HG03103 (cell line): ENCODE measurements around the gene AKAP11.
A peak's percentile ranks its signal among the peaks of the same experiment; 100 is the strongest.
"Not testable (repeated sequence)": the region's sequence is repeated elsewhere in the genome, so short reads cannot be mapped to it uniquely, and the experiment has no call there.

Experiments used
- ATAC-seq: cut with Tn5 transposase; IDR thresholded peaks from one replicate; pipeline ENCODE4 v1.9.1; 2021; ENCODE audit warnings: low read depth; ENCODE audit not compliant: unreplicated experiment

The AKAP11 gene

DNA sequence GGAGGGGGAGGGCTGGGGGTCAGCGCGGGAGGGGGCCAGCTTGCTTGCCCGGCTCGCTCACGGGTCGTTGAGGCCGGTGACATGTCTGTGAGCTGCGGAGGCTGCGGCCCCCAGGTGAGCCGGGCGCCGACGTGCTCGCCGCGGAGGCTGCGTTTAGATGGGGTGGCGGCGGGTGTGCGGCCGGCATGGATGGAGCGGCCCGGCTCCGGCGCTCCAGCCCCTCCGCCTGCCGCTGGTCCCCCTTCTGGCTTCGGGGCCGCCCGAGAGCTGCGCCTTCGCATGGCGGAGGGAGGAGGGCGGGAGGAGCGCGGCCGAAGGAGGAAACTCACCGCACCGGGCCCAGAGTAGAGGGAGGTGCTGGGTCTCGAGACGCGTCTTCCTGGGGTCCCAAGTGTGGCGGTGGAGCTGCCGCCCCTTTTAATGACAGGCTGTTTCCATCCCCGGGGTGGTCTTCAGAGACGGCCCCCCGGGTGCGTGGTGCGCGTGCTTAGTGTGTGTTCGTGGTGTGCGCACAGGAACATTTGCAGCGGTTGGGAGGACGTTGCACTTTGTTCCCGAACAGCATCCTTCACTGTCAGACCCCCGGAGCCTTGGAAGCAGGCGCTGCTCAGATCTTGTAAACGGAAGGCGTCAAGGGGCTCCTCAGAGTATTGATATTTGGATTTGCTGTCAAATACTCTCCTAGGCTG is at the start of gene AKAP11:
Gene AKAP11, plus strand, starts transcription at position 38 of the 689 bp plus-strand sequence. CDS start 14,197 bp downstream, outside the sequence.
- ATAC-seq, result peak; percentile 16

DNA sequence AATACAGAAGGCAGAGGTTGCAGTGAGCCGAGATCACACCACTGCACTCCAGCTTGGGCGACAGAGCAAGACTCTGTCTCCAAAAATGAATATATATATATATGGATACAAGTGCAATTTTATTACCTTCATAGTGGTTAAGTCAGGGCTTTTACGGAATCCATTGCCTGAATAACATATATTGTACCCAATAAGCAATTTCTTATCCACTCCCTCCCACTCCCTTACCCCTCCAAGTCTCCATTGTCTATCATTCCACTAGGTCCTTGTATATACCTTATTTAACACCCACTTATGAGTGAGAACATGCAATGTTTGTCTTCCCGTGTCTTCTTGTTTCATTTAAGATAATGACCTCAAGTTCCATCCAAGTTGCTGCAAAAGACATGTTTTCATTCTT is 48.3 kb upstream of the AKAP11 start:
- ATAC-seq, result no peak

DNA sequence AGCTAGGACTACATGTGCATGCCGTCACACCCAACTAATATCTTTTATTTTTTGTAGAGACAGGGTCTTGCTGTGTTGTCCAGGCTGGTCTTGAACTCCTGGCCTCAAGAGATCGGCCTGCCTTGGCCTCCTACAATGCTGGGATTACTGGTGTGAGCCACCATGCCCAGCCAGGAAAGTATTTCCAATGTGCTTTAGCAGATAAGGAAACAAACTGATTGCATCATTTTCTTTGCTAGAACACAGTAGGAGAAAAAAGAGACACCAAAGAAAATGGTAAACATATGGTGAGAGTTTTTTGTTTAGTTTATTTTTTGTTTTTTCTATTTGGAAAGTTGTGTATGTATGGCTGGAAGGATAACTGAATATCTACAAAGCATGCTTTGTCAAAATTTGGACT is 46.9 kb upstream of the AKAP11 start:
- no peak for ATAC-seq

- ATAC-seq, result not testable (repeated sequence)
Measured at GRCh38 chr13:42226759-42227158, 45.2 kb upstream of the AKAP11 start.

DNA sequence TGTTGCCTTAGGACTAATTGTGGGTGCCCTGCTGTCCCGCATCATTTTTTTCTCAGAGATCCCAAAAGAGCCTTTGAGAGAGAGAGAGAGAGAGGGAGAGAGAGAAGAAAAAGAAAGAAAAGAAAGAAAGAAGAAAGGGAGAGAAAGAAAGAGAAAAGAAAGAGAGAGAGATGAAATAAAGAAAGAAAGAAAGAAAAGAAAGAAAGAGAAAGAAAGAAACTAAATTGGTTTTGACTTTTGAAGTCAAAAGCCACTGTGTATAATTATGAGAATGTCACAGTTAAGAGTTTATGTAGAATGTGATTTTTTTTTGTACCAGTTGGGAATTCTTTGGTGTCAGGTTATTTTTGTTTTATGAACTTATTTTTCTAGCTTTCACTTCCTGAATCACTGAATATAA is 43.4 kb upstream of the AKAP11 start:
- no peak for ATAC-seq

GRCh38 chr13:42229287-42229686 is 42.7 kb upstream of the AKAP11 start:
- ATAC-seq, result no peak

GRCh38 chr13:42232671-42233070 is 39.3 kb upstream of the AKAP11 start:
- no peak for ATAC-seq

DNA sequence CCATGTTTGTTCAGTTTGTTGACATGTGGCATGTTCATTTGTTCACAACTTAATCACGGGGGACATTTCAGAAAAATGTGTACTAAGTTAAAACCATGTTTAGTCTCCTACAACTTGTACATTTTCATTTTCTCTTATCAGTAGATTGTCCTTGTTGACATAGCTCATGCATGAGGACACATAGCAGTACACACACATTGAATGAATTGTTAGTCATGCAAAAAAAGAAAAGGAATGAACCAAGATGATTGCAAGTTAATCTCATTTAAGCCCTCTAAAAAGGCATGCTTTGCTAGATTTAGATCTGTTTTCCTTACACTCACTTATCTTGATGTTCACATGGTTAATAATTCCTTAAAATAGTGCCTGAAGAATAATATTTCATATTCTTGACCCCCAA is 38.2 kb upstream of the AKAP11 start:
- no peak for ATAC-seq

DNA sequence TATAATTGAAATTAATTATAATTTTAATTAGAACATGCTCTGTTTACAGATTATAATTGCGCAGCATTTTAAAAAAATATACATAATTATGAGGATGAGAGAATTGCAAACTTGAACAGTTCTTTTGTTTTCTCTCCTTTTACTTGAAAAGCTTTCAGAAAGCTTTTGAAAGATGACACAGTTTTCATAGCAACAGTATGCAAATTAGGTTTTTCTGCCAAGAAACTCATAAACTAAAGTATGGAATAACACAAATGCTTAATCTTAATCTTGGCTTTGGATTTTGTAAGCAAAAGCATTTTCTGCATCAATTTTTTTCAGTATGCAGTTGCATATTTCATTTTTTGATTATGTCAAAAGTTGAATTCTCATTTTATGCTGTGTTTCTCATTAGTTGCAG is 32.8 kb upstream of the AKAP11 start:
- no peak for ATAC-seq

DNA sequence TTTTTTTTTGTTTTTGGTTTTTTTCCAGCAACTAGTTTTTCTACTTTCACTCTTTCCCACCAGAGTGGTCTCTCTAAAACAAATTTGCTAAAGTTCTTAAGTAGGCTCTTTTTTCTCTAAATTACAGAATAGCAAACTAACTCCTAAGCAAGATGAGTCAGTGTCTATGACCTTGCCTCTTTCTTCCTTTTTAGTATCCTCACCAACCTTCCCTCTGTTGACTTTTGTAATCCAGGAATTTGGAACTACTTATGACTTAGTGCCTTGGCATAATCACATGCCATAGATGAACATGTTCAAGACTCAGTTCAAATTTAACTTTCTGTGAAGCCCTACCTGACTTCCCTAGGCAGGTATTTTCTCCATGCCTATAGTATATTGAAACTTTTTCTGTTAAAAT is 32.3 kb upstream of the AKAP11 start:
- no peak for ATAC-seq

DNA sequence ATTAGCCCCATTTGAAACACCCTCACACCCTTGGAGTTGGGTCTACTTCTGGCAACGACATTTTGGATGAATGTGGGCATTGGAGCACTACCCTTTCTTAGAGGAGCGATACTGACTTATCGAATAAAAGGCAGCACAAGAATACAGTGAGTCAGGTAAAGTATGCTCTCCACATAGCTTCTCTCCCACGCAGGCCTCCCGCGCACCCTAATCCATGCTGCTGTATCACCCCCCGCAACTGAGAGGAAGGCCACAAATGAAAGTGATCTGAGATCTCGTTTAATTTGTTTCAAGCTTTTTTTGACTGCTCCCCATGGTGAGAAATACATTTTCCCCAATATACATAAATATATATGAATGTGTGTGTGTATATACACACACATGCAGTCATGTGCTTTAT is 25.4 kb upstream of the AKAP11 start:
- no peak for ATAC-seq

GRCh38 chr13:42247883-42248282 is 24.1 kb upstream of the AKAP11 start:
- ATAC-seq, result no peak

- no peak for ATAC-seq
Measured at GRCh38 chr13:42255886-42256285, 16.1 kb upstream of the AKAP11 start.

DNA sequence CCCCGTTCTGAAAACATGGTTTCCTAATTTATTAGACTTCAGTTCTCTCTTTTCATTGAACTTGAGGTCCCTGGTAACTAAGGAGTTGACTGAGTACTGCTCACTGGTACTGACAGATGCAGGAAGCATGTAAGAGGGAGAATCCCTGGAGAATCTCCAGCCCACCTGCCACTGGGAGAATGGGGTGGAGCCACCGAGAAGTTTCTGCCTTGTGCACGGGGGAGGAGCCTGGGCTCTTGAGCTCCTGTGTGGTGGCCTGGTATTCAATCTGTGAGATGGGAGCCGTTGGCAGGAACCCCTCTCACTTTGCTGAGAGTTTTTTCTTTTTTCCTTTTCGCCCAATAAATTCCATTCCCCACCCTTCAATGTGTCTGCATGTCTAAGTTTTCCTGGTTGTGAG is 13.2 kb upstream of the AKAP11 start:
- no peak for ATAC-seq

DNA sequence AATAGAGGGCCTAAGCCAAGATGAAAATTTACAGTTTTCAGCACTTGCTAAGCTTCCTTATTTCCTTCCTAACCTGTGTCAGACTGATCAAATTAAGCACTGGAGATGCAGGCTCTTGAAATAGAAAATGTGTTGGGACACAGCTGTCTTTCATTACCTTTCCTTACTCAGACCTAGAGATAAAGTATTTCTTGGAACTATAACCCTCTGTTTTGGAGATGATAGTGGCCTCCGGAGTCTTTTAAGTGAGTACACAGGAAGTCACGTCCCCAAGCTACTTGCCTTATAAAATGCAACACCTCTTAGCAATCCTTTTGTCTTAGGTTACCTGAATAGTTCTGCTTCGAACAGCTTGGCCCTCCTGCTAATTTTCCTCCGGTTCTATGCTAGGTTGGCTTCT is 12.4 kb upstream of the AKAP11 start:
- ATAC-seq, result no peak

- no peak for ATAC-seq
Measured at GRCh38 chr13:42260903-42261654, 10.9 kb upstream of the AKAP11 start.

GRCh38 chr13:42266473-42266872 is 5.5 kb upstream of the AKAP11 start:
- no peak for ATAC-seq

- no peak for ATAC-seq
Measured at GRCh38 chr13:42270160-42270856, 1.6 kb upstream of the AKAP11 start.

GRCh38 chr13:42270857-42271215 is 1.1 kb upstream of the AKAP11 start:
- no peak for ATAC-seq

DNA sequence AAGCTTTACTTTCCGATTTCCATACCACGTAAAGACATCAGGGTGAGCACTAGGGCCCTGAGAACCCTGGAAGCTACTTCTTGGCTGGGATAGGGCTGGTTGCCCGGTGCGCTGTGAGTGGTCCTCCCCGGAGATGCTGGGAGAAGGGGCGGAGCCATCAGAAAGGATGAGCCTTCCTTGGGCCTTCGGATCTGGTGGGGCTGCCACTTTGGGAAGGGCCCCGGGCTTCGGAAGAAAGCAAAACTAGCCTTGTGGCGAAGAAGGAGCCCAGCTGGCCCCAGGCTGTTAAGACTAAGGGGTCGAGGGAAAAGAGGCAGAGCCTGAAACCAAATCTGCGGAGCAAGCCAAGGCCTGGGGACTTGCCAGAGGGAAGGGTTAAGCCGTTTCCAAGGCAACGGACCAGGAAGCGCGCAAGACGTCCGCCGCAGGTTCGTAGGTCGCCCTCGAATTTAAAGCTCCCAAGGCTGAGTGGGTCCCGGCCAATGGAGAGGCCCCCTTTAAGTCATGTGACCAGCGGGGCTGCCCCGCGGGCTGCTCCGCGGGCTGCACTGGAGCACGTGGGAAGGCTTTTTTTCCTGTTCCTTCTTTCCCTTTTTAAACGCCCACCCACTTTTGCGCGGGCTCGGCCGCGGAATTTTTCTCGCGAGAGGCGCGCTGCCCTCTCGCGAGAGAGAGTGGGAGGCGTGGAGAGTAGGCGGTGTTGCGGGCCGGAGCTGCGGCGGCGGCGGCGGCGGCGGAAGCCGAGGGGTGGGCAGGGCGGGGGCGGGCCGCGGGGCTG is 426 bp upstream of the AKAP11 start:
- peak; percentile 81 for ATAC-seq

- ATAC-seq, result no peak
Measured at GRCh38 chr13:42272804-42273175, 838 bp downstream of the AKAP11 start.
